ENCODE data around the gene MST1. TPM values are rescaled to one million over a fixed set of nuclear protein-coding genes. Genes with fewer than 3 reads are reported as not detected.
"Not testable (repeated sequence)": the region's sequence is repeated elsewhere in the genome, so short reads cannot be mapped to it uniquely, and the experiment has no call there.

MST1 gene
- total RNA-seq, 8 experiments from 2014 or later = 7.7 to 59.9 (median 26.0) TPM

DNA sequence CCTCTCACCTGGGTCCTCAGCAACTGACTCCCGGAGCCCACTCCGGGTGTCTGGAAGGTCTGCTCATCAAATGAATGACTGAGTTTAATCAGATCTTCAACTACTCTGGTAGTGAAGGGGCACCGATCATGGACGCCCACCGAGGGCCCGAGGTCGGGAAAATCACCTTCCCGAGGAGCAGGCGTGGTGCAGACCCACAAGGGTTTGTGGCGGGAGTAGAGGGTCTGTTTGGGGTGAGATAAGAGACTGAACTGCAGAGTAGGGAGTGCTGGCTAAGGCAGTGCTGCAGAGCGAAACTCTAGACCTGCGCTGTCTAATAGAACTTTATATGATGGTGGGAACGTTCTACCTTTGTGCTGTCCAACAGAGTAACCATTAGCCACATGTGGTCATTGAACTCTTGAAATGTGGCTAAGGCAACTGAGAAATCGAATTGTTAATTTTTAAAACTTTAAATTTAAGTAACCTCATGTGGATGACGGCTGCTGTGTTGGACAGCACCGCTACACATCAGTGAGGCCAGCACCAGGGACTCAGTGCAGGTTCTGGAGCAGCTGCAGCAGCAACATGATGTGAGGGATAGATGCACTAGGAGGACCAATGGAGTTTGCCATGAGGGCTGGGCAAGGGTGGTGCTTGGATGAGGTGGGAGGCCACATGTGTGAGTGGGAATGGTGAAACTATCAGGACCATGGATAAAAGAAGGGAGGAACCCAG, 792 bp upstream of the MST1 start:
- H3K4me1 ChIP-seq (replicated peaks in 1 of 2); in situ Hi-C loops (cut with MboI; ENCODE audit: low pct_unique_long_range_greater_than_20kb in 2 of 9, low sequenced_read_pairs in 9 of 9, unreplicated experiment in 9 of 9): not testable (repeated sequence)
- Histone ChIP-seq H3K27ac (peak overlapping the region; percentile 32 to 66), H3K4me3 (peak overlapping the region; percentile 64 to 95 (median 66))
- WGBS, 10 experiments = 0 to 40% (median 6%) methylated on average over 1 to 8 of the region's 16 CpGs; no CpG with 5 or more reads in 1 of the 10 experiments
- peak in 1 of 8 experiments; percentile 4 for ATAC-seq (replicated peaks in 6 of 8)

DNA sequence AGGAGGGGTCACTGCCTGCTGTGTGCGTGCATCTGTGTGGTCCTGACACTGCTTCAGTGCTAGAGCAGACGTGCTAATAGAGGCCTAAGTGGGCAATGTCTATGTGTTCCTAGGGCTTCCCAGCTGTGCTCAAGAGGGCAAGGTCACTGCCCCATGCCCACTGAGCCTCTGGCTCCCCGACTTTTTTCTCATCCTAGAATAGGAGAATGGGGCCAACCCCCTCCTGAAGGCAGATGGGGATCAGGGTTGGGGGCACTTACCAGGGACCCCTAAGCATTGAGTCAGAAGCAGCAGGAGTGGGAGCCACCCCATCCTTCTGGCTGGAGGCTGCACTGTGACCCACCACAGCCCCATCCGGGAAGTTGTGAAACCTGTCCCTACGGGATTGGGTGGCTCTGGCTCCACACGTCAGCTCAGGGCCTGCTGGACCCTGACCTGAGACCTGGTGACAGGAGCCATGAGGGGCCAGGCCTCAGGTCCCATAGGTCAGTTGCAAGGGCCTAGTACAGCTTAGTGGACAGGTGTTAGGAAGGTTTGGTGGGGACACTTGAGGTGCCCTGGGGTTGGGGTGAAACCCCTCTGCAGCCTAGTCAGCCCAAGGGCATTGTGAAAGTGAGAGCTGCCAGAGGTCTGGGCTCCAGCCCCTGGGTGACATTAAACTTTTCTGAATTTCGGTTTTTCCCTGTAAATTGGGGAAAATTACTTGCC, 782 bp downstream of the MST1 start:
- ATAC-seq (replicated peaks in 6 of 8); H3K4me1 ChIP-seq (replicated peaks in 1 of 2); in situ Hi-C loops (cut with MboI; ENCODE audit: low pct_unique_long_range_greater_than_20kb in 2 of 9, low sequenced_read_pairs in 9 of 9, unreplicated experiment in 9 of 9): not testable (repeated sequence)
- no CpG with 5 or more reads among the region's 7 CpGs for WGBS, 10 experiments
- peak overlapping the region; percentile 46 to 67 for H3K27ac ChIP-seq
- peak overlapping the region; percentile 64 to 95 (median 66) for H3K4me3 ChIP-seq

DNA sequence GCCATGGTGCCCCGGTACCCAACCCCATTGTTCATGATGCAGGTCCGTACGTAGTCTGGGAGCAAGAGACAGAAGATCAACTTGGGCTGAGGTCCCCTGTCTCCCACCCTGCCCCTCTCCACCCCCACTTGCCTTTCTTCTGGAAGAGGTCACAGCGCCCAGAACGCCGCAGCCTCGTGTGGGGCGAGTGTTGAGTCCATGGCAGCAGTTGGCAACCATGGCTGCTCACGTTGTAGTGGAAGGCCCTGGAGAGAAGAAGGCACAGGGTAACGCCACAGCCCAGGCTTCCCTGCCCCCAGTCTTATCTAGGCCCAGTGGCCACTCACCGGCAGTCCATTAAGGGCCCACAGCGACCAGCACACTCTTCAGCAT, 1.9 kb downstream of the MST1 start:
- 100% methylated on average over 1 of the region's 12 CpGs; no CpG with 5 or more reads in 9 of the 10 experiments for WGBS, 10 experiments
- H3K4me3 ChIP-seq; H3K27ac ChIP-seq; H3K4me1 ChIP-seq (replicated peaks in 1 of 2); ATAC-seq (replicated peaks in 6 of 8); in situ Hi-C loops (cut with MboI; ENCODE audit: low pct_unique_long_range_greater_than_20kb in 2 of 9, low sequenced_read_pairs in 9 of 9, unreplicated experiment in 9 of 9): not testable (repeated sequence)

DNA sequence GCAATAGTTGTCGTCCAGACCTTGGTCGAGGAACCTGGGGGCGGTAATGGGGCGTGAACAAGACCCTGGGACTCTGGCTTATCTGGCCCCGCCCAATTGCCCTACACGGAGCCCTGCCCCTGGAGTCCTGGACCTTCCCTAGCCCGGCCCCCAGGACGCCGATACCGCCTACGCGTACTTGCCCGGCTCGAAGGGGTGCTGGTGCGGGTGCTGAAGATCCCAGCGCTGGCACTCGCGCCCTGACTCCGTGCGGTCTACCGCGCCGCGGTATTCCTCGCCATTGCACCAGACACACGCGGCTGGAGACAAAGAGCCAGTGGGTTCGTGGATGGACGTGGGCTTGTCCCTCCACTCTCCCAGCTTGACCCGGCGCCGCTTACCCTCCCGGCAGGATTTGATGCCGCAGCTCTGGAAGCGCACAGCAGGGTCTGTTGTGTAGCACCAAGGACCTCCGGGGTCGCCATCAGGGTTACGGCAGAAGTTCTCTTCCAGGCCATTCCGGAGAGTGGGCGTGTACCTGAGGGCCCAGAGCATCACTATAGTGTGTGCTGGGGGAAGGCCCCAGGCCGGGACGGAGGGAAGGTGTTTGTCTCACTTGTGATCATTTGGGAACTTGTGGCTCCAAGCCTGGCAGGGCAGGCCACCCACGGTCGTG, 2.4 kb downstream of the MST1 start:
- peak overlapping the region in 2 of 5 donors; percentile 11 to 21 for H3K4me3 ChIP-seq
- H3K4me1 ChIP-seq (replicated peaks in 1 of 2); in situ Hi-C loops (cut with MboI; ENCODE audit: low pct_unique_long_range_greater_than_20kb in 2 of 9, low sequenced_read_pairs in 9 of 9, unreplicated experiment in 9 of 9); H3K27ac ChIP-seq: not testable (repeated sequence)
- 0 to 100% (median 52%) methylated on average over 1 to 6 of the region's 44 CpGs; no CpG with 5 or more reads in 7 of the 10 experiments for WGBS, 10 experiments
- ATAC-seq (replicated peaks in 6 of 8) = peak; percentile 0 to 66 (median 8)

DNA sequence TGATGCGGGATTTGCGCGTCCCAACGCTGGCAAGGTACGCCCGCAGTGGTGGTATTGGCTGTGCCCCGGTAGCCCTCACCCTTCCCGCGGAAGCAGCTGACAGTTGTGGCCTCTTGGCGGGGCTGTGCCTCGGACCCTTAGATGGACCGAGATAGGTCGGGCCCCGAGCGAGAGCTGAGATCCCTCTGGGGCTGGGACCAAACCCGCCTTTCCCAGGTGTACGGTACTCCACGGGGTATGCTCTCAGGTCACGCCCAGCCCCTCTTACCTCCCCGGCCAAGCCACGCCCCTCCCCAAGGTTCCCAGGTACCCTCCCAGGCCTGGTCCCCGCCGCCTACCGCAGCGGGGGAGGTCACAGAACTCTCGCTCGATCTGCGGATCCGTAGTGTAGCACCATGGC, 2.9 kb downstream of the MST1 start:
- H3K27ac ChIP-seq; in situ Hi-C loops (cut with MboI; ENCODE audit: low pct_unique_long_range_greater_than_20kb in 2 of 9, low sequenced_read_pairs in 9 of 9, unreplicated experiment in 9 of 9); H3K4me1 ChIP-seq (replicated peaks in 1 of 2): not testable (repeated sequence)
- peak overlapping the region in 1 of 5 donors; percentile 21 for H3K4me3 ChIP-seq
- WGBS, 10 experiments = no CpG with 5 or more reads among the region's 29 CpGs
- peak in 2 of 8 experiments; percentile 2 to 12 for ATAC-seq (replicated peaks in 6 of 8)

DNA sequence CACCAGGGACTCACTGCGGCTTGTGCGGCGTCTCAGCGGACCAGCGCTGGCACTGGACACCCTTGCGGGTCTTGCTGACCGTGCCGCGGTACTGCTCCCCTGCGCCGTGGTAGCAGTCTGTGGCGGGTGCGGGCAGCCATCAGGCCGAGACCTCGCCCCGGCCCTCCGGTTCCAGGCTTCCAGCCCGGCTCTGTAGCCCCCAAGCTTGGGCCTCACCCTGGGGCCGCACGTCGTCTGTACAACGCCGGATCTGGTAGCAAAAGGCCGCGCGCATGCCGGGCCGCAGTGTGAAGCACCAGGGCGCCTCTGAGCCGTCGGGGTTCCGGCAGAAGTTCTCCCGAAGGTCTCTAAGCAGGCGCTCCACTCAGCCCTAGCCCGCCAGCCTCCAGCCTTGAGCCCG, 3.4 kb downstream of the MST1 start:
- H3K4me3 ChIP-seq; ATAC-seq (replicated peaks in 6 of 8); in situ Hi-C loops (cut with MboI; ENCODE audit: low pct_unique_long_range_greater_than_20kb in 2 of 9, low sequenced_read_pairs in 9 of 9, unreplicated experiment in 9 of 9); H3K4me1 ChIP-seq (replicated peaks in 1 of 2); H3K27ac ChIP-seq: not testable (repeated sequence)
- no CpG with 5 or more reads among the region's 36 CpGs for WGBS, 10 experiments

DNA sequence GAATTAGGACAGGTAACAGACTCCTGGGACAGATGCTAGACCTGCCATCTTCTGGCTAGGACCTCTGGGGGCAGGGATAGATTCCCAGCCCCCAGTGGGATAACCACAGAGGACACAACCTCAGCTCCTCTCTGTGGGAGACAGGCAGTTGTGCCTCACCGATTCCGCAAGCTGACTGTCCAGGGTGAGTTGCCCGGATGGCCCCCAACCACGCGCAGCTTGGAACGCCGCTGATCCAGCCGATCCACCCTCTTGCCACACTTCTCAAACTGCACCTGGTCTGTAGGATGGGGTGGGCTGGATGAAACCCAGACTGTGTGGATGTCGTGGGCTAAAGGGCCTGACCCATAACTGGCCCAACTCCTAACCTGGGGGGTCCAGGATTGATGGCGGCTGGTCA, 4.2 kb downstream of the MST1 start:
- H3K4me1 ChIP-seq (replicated peaks in 1 of 2); H3K4me3 ChIP-seq; in situ Hi-C loops (cut with MboI; ENCODE audit: low pct_unique_long_range_greater_than_20kb in 2 of 9, low sequenced_read_pairs in 9 of 9, unreplicated experiment in 9 of 9); ATAC-seq (replicated peaks in 6 of 8); H3K27ac ChIP-seq: not testable (repeated sequence)
- WGBS, 10 experiments = no CpG with 5 or more reads among the region's 10 CpGs

DNA sequence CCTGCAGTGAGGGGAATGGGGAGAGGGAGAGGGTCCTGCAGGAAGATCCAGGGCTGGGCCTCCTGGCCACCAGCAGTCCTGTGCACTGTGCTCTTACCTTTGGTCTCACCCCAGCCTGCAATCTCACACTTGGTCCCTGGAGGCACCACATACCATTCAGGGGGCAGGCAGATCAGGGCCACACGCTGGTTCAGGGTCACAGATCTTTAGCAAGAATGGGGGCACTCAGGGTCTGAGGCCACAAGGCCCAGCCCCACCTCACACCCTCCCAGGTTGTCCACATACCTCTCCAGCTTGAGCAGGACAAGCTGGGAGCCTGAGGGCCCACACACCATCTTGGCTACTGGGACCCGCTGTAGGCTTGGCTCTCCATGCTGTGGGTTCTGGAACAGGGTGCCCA, 4.8 kb downstream of the MST1 start:
- H3K4me1 ChIP-seq (replicated peaks in 1 of 2); H3K27ac ChIP-seq; in situ Hi-C loops (cut with MboI; ENCODE audit: low pct_unique_long_range_greater_than_20kb in 2 of 9, low sequenced_read_pairs in 9 of 9, unreplicated experiment in 9 of 9); ATAC-seq (replicated peaks in 6 of 8); H3K4me3 ChIP-seq: not testable (repeated sequence)
- WGBS, 10 experiments = 100% methylated on average over 2 of the region's 2 CpGs; no CpG with 5 or more reads in 9 of the 10 experiments

DNA sequence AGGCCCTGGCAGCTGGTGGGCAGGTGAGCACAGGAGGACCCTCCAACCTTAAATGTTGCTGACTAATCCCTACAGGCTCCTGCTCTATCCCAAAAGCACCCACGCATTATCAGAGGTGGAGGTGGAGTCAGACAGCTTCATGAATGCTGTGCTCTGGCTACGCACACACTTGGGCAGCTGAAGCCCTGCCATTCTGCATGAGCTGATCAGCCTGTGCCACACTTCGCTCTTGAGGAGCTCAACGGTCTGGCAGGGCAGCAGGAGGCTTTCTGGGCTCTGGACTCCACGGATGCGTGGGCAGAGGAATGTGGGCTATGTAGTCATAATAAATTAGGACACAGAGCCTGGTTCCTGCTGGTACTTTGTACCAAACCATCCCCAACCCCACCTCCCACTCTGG, 6.1 kb downstream of the MST1 start:
- peaks cover 0 to 5% of the 10 kb centered on the region in 2 donors for H3K4me1 ChIP-seq (replicated peaks in 1 of 2)
- WGBS, 10 experiments = 77 to 100% (median 100%) methylated on average over 1 to 5 of the region's 6 CpGs; no CpG with 5 or more reads in 5 of the 10 experiments
- ATAC-seq (replicated peaks in 6 of 8) = no peak
- in situ Hi-C loops (cut with MboI; ENCODE audit: low pct_unique_long_range_greater_than_20kb in 2 of 9, low sequenced_read_pairs in 9 of 9, unreplicated experiment in 9 of 9) = no loop called here
- no peak overlapping the region for H3K27ac ChIP-seq
- H3K4me3 ChIP-seq = no peak overlapping the region

DNA sequence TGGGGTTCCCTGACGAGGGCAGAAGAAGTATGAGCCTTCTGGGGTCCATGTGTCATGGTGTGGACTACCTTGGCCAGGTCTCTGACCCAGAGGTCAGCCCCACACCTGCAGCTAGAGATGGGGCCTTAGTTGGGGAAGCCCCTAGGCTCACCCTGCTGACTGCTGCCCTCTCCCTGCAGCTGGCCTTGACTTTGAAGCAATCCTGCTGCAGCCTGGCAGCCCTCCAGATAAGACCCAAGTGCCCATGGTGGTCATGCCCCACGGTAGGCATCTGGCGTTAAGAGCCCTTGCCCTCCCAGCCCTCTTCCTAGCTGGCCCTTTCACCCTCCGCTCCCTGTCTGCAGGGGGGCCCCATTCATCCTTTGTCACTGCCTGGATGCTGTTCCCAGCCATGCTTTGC, 7.7 kb downstream of the MST1 start:
- Histone ChIP-seq H3K27ac (no peak overlapping the region), H3K4me1 (replicated peaks in 1 of 2) (no peaks in the 10 kb centered on the region), H3K4me3 (no peak overlapping the region)
- in situ Hi-C loops (cut with MboI; ENCODE audit: low pct_unique_long_range_greater_than_20kb in 2 of 9, low sequenced_read_pairs in 9 of 9, unreplicated experiment in 9 of 9) = no loop called here
- ATAC-seq (replicated peaks in 6 of 8) = no peak
- 60 to 80% methylated on average over 1 of the region's 4 CpGs; no CpG with 5 or more reads in 8 of the 10 experiments for WGBS, 10 experiments

DNA sequence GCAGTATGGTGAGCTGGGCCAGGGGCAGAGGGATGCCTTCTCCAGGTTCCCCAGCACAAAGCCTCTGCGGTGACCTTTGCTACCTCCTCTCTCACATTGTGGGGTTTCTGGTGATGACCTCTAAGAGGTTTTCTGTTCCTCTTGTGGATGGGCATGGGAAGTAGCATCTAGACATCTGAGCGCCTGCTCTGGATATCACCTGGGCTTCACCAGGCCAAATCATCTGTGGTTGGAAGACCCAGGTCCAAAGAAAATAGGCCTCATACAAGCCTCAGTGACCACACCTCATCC, 8.1 kb downstream of the MST1 start:
- no peak for ATAC-seq (replicated peaks in 6 of 8)
- no peak overlapping the region for H3K27ac ChIP-seq
- H3K4me1 ChIP-seq (replicated peaks in 1 of 2) = no peaks in the 10 kb centered on the region
- H3K4me3 ChIP-seq = no peak overlapping the region
- 100% methylated on average over 1 of the region's 2 CpGs; no CpG with 5 or more reads in 6 of the 10 experiments for WGBS, 10 experiments
- in situ Hi-C loops (cut with MboI; ENCODE audit: low pct_unique_long_range_greater_than_20kb in 2 of 9, low sequenced_read_pairs in 9 of 9, unreplicated experiment in 9 of 9) = no loop called here

DNA sequence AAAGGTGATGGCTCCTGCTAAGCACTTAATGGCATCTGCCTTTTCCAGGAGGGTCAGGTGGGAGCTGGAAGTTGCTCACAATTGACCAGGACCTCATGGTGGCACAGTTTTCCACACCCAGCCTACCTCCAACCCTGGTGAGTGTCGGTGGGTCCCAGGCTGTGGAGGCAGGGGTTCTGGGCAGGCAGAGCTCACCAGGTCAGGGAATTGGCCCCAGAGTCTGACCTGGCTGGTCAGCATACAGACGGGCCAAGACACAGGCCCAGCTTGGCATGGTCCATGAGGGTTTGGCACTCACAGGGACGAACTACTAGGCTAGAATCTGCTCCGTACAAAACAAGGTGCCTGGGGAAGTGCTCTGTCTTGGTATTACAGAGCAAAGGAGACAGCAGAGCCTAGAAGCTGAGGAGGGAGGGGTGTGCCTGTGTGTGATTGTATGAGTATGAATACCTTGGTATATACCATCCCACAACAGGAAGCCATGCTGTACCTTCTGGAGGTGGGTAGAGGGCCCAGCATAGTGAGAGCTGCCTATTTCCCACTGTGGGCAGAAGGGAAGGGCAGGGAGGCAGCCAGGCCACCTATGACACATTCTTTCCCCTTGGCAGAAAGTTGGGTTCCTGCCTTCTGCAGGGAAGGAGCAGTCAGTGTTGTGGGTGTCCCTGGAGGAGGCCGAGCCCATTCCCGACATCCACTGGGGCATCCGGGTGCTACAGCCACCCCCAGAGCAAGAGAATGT, 8.6 kb downstream of the MST1 start:
- no peaks in the 10 kb centered on the region for H3K4me1 ChIP-seq (replicated peaks in 1 of 2)
- no peak overlapping the region for H3K4me3 ChIP-seq
- WGBS, 10 experiments = 39 to 97% (median 82%) methylated on average over 1 to 5 of the region's 7 CpGs; no CpG with 5 or more reads in 4 of the 10 experiments
- no peak for ATAC-seq (replicated peaks in 6 of 8)
- no peak overlapping the region for H3K27ac ChIP-seq
- in situ Hi-C loops (cut with MboI; ENCODE audit: low pct_unique_long_range_greater_than_20kb in 2 of 9, low sequenced_read_pairs in 9 of 9, unreplicated experiment in 9 of 9) = no loop called here

DNA sequence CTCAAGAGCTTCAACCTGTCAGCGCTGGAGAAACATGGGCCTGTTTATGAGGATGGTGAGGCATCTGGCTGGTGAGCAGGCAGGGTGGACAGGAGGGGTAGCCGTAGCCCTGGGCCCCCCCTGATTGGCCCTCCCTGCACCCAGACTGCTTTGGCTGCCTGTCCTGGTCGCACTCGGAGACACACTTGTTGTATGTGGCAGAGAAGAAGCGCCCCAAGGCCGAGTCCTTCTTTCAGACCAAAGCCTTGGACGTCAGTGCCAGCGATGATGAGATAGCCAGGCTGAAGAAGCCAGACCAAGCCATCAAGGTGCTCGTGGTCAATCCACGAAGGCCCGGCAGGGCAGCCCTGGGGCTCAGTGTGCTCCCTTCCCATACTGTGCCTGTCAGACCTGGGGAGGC, 13.4 kb downstream of the MST1 start:
- no peak for ATAC-seq (replicated peaks in 6 of 8)
- Histone ChIP-seq H3K4me1 (replicated peaks in 1 of 2) (peaks cover 6 to 7% of the 10 kb centered on the region in 2 donors), H3K27ac (no peak overlapping the region), H3K4me3 (no peak overlapping the region)
- WGBS, 10 experiments = 78 to 100% (median 92%) methylated on average over 1 to 10 of the region's 11 CpGs; no CpG with 5 or more reads in 6 of the 10 experiments
- in situ Hi-C loops (cut with MboI; ENCODE audit: low pct_unique_long_range_greater_than_20kb in 2 of 9, low sequenced_read_pairs in 9 of 9, unreplicated experiment in 9 of 9) = loop anchor here in 2 of 9 experiments (10.0 kb wide), 1 partner anchor 131 kb away; no protein-coding TSS in a partner anchor
